NCI-H1436 treated with DMSO at 0.1 percent for 48 hours (cell line): Measurements from ENCODE around the gene ARRDC1.
"Not testable (repeated sequence)": the region's sequence is repeated elsewhere in the genome, so short reads cannot be mapped to it uniquely, and the experiment has no call there.

Experiments
- DNase-seq: peaks from one replicate; lab custom pipeline; 2025; lab: John Stamatoyannopoulos, UW

Gene ARRDC1

DNA sequence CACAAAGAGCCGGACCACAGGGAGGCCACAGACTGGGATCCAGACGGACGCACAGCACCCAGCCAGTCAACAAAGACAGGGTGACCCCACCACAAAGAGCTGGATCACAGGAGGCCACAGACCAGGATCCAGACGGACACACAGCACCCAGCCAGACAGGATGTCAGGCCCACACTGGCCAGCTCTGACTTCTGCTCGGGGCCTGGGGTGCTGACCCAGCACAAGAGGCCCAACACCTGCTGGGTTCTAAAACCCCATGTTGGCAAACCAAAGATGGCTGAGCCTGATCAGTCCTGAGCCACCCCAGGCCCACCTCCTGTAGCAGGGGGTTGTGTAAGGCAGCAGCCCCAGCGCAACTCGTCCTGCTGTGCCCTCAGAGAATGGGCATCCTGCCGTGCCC, 21.5 kb upstream of the ARRDC1 start:
- DNase-seq = no peak

DNA sequence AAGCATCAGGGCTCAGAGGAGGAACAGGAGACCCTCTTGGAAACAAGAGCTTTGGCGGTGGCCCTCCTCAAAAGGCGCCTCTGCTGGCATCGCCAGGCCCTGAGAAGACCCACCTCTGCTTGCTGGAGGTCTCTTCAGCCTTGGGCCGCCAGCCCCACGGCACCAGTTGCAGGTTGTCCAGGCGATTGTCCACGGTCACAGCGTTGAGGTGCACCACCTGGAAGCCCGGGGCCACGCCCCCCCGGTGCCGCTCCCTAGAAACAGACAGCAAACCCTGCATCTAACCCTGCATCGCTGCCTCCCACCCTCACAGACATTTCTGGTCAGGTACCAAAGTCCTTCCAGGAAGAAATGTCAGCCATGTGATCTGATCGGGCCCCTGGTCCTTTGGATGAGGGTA, 18.6 kb upstream of the ARRDC1 start:
- no peak for DNase-seq

DNA sequence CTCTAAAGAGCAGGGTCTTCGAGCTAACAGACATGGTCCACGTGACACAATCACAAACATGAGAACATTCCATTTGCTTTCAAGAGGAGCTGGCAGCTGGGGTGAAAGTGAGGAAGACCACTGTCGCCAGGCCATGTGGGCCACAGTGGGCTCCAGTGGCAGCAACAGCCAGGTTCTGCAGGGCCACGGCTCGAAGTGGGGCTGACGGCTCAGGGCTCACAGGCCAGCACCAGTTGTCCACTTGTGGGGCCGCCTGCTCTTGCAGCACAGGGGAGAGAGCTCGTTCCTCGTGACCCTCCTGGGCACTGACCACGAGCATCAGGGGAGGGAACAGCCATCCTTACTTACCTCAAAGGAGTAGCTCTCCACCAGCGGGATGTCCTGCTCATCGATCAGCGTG, 17.2 kb upstream of the ARRDC1 start:
- no peak for DNase-seq

DNA sequence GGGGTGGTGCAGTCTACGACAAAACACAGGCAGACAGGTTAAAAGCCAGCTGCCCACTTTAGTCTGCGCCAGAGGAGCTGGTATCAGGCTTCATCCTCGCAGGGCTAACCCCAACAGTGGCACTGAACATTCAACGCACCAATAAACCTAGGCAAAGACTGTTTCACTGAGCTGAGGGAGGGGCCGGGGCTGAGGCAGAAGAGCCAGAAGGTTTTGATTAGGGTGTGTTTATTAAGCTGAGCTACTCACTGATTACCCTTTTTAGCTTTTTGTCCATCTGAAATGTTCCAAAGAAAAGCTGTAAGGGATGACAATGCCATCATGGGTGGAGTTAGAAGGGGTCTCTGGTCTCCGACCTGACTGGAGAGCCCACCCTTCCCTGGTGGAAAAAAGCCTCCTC, 16.6 kb upstream of the ARRDC1 start:
- no peak for DNase-seq

DNA sequence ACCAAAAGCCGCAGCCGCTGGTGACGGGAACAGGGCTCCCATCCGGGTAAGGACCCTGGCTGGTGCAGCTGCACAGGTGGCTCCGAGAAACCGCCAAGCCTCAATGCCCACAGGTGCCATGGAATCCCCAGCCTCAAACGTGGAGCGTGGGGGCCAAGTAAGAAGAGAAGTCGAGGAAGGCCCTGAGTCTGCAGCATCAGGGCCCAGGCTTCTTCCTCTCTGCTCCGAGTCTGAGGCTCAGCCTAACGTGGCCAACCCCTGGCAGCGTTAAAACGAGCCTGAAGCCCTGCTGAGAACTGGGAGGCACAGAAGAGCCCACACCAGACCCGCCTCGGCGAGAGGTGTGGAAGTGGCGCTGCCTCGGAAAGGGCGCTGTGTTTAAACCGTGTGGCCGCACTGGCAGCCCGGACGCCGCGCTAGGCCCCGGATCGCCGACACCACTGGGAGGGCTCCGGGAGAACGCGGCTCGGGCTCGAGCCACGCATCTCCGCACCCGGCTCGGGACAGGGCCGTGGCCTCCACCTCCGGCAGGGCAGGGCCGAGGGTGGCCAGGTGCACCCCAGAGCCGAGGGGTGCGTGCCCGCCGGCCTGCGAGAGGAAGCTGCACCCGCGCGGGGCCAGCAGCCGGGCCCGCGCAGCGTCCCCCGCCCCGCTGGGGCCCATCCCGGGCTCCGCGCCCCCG, 15.9 kb upstream of the ARRDC1 start:
- DNase-seq = no peak

DNA sequence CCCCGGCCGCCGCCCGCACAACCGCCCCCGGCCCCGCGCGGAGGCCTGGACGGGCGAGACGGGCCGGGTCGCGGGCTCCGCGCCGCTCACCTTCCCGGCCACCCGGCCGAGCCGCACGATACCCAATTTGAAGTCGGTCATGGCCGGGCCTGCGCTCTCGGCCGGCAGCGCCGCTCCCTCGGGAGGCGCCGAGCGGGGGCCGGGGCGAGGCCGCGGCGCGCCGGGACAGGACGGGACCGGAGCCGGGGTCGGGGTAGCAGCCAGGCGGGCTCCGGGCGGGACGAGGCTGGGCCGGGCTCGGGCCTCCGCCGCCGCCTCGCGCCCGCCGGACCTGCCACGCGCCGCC, 15.4 kb upstream of the ARRDC1 start:
- DNase-seq = no peak

DNA sequence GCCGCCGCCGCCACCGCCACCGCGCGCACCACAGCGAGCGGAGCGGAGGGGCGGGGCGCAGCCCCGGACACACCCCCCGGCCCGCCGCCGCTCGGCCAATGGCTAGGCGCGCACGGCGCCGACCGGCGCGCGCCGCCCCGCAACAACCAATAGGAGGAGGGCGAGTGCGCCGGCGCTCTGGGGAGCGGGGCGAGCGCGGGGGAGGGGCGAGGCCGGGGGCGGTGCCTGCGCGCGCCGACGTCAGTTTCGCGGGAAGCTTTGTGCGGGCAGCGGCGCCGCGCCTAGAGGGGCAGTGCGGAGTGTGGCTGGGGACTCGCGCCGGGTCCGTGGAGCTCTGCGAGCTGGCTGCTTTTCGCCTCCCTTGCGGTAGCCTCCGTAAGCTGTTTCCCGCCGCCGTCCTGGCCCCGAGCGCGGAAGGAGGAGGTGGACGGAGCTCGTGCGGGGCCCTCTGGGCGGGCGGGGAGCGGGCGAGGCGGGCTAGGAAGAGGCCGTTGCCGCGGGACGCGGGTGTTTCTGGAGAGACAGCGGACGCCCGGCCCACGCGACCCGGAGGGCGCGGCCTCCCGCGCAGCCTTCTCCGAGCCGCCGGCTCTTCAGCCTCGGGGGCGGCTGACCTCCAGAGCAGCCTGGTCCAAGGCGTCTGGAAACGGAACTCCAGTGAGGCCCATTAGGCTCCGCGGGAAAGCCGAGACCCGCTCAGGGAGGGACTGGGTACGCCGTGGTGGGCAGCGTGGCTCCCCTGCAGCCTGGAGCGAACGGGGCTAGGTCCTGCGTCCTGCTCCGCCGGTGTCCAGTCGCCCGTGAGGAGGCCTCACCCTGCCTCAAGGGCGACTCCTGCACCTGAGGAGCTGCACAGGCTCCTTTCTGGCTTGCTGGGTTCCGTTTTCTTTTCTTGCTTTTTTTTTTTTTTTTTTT, 14.8 kb upstream of the ARRDC1 start, which contains the start of gene ZMYND19:
TSS of gene ZMYND19 (minus strand) at position 44 of the 915 bp plus-strand sequence. CDS start 249 bp downstream, outside the sequence.
- peak; percentile 39 for DNase-seq

DNA sequence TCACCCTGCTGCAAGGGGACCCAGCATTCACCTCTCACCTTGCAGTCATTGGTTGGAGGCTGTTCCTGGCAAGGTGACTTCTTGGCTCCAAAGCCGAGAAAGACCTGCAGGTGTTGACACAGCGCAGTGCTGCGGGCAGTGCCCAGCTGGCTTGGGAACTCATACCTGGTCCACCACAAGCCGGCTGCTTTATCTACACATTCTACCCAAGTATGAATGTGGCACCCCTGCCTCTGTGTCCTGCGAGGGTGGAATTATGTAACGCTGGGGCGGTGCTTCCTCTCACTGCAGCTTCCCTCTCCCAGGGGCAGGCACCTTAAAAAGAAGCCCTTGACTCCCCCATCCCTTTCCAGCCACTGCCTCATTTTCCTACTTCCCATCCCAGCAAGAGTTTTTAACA, 12.7 kb upstream of the ARRDC1 start:
- no peak for DNase-seq

DNA sequence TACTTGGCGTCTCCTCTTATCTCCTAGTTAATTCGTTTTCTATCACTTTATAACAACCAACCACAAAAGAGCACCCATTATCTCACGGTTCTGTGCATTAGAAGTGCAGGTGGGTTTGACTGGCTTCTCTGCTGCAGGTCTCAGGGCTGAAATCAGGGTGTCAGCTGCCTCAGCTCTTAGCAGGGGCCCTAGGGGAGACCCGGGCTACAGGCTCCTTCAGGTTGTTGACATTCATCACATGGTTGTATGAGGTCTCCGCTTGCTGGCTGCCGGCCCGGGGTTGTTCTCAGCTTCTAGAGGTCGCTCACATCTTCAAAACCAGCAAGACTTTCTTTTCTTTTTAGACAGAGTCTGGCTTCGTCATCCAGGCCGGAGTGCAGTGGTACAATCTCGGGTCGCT, 12.3 kb upstream of the ARRDC1 start:
- DNase-seq = no peak

DNA sequence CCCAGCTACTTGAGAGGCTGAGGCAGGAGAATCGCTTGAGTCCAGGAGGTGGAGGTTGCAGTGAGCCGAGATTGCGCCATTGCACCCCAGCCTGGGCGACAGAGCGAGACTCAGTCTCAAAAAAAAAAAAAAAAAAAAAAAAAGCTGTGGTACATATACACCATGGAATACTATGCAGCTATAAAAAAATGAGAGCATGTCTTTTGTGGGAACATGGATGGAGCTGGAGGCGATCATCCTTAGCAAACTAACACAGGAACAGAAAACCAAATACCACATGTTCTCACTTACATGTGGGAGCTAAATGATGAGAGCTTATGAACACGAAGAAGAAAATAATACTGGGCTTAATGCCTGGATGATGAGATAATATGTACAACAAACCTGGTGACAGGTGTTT, 8.9 kb upstream of the ARRDC1 start:
- DNase-seq = not testable (repeated sequence)

DNA sequence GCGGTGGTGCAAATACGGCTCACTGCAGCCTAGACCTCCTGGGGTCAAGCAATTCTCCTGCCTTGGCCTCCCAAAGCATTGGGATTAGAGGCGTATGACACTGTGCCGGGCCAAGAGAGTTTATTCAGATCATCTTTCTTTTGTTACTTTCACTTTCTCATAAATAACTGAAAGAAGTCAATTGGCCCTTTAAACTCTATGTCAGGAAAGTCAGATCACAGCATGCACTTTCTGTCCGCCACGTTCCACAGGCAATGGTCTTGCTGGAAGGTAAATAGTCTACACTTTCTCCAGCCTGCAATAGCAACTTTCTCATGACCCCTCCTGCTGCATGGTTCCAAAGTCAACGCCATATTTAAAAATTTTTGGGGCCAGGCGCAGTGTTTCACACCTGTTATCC, 6.5 kb upstream of the ARRDC1 start:
- DNase-seq = no peak

DNA sequence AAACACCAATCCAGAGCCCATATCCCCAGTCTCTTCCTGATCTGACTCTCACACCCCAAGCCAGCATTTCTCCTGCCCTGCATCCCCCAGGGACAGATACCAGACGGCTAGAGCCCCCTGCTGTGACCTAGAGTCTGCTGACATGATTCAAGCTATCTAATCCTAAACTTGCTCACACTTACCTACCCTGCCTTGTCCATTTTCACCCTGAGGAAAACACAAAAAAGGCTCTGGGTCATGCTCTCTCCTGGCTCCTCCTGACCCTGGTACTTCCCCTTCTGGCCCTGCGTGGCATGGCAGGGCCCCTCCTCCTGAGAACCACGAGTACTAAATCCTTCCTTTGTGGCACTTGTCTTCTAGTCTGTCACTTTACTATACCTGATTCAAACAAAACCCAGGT, 2.8 kb upstream of the ARRDC1 start:
- DNase-seq = no peak

DNA sequence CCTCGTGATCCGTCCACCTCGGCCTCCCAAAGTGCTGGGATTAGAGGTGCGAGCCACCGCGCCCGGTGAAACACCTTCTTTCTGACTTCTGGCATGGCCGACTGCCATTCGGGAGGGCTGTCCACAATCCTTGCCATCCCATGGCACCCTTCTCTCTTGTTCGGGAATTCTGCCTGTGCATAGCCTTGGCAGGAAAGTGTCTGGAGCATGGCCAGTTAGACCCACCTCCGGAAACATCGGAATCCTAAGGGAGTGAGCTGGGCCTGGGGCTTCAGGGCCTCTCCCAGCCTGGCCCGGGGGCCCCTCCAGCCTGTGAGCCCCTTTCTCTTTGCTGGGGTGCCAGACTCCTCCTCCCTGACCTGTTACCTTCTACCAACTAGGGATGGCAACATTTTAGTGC, 1.6 kb upstream of the ARRDC1 start:
- no peak for DNase-seq

DNA sequence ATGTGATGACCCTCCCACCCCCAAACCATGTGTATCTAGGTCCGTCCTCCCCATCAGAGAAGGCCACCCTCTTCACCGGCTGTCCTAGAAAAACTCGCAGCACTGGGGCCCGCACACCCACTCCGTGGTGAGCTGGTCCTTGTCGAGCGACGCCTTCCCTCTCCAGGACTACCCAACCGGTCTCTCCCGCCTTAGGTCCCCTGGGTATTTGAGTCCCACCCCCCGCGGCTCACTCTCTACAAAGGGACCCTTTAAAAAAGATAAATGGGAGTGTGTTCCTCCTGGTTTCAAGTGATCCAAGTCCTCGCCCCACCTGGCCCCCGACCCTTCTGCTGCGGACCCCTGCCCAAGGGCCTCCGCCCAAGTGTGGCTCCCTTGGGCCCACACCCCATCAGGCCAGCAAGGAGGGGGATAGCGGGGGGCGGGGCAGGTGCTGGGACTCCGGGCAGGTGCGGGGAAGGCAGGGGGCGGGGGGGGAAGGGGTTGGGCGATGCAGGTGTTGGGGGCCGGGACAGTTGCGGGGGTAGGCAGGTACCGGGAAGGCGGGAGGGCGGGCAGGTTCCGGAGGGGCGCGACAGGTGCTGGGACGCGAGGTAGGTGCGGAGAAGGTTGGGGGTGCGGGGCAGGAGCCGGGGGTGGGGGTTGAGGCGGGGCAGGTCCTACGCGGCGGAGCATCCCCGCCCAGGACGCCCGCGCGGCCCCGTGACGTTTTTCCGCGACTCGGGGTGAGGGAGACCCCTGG, 970 bp upstream of the ARRDC1 start:
- DNase-seq = peak; percentile 11

DNA sequence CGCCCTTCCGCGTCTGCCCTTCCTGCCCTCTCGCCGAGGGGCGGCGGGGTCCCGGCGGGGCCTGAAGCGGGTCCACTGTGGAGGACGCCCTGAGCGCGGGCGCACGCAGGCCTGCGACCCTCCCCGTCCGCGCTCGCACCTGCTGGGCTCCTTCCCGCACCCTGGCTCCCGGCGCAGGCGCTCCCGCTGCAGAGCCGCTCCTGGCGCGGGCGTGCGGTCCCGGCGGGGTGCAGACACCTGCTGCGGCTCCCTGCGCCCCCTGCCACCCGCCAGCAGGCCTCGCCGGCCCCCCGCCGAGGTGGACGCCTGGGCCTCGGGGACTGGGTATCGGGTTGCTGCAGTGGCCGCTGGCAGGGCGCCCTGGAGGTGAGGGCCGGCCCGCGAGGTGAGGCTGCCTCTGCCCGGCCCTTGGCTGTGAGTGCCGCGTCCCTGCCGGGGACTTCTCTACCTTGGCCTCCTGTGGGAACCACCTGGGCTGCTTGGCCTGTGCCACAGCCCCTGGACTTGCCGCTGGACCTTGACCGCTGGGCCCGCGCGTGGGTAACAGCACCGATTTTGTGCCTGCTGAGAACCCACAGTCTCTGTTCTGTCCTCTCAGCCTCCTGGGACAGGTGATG, 627 bp downstream of the ARRDC1 start:
- DNase-seq = no peak

DNA sequence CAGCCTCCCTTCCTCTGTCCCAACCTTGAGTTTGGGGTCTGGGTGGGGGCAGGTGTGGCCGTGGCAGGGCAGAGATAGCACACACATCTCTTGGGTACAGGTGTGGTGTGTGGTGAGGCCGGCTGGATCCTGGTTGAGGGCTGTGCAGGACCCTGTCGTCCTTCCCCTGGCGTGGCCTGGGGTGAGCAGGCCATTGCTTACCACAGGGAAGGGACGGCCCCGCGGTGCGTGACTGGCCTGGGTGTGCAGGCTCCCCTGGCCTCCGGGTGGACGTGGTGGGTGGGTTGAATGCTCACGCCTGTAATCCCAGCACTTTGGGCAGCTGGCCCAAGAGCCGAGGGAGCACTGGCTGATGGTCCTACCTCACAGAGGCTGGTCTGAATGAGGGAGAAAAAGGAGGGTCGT, 1.2 kb downstream of the ARRDC1 start:
- DNase-seq = no peak

DNA sequence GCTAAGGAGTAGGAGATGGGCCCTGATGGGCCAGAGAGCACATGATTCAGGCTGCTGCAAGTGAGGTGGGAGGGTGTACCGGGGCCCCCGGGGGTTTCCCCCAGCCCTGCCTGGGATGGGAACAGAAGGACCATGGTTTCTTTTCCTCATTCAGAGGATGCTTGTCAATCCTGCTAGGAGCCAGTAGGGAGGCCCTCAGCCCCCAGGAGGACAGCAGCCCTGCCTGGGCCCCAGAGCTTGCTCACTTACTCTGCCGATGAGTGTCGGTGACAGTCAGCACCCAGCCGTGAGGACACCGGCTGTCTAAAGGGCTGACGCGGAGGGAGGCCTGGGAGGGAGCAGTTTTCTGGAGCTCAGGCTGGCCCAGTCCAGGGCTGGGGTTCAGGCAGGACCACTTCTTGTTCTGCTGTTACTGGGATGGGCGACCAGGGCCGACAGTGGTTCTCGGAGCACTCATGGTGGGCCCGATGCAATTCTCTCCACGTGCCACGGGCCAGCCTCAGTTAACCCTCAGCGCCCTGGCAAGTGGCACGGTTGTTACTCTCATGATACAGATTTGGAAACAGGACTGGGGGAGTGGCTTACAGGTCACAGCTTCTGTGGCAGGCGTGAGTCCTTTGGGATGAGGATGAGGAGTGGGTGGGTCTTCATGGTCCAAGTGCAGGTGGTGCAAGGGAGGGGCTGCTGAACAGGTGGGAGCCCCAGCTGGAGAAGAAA, 1.8 kb downstream of the ARRDC1 start:
- DNase-seq = no peak

DNA sequence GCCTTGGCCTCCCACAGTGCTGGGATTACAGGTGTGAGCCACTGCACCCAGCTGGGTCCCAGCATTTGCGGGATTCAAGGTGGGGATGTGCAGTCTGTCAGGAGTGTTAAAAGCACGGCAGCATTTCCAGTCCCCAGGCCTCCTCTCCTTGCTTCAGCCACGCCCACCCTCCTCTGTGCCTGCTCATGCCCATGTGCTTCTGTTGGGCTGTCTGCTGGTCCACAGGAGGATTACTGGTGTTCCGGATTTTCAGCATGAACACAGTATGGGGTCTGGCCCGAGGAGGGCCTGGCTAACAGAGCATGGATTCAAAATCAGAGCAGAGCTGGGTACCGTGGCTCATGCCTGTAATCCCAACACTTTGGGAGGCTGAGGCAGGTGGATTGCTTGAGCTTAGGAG, 5.5 kb downstream of the ARRDC1 start:
- DNase-seq = no peak

DNA sequence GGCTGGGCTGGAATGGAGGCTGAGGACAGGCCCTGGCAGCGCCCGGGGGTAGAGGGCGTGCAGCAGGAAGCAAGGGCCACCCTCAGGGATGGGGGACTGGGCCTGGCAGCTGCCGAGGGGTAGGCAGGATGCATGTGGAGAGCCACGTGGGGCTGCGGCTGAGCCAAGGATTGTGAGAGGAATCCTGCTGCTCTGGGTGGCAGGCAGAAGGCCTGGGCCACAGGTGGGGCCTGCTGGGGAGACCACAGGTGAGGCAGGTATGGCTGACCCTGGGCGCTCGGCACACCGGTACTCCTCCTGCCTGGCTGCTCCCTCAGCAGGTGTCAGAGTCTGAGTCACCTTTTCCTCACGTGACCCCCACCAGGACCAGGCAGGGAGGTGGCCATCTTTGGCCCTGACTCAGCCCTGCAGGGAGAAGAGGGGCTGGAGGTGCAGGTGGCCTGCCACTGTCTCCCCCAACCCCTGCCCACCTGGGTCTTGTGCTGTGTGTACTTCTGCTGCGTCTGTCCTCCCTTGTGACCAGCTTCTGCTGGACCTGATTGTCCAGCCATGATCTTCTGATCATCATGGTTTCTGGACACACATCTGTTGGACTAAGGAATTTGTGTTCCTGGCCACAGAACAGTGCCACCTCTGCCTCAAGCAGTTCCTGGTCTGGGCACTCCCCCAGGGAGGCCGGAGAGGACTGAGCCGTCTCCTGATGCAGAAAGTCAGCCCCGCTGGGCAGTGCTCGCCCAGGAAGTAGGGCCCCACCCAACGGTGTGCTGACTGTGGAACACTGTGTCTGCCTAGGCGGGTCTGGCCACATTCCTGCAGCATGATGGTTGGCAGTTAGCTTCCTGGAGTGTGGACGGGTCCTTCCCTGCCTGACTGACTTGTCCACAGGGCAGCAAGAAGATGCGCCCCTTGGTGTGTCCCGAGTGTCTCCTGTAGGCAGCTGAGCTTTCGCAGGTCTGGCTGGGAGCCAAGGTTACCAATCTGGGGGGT, 6.4 kb downstream of the ARRDC1 start:
- DNase-seq = no peak

DNA sequence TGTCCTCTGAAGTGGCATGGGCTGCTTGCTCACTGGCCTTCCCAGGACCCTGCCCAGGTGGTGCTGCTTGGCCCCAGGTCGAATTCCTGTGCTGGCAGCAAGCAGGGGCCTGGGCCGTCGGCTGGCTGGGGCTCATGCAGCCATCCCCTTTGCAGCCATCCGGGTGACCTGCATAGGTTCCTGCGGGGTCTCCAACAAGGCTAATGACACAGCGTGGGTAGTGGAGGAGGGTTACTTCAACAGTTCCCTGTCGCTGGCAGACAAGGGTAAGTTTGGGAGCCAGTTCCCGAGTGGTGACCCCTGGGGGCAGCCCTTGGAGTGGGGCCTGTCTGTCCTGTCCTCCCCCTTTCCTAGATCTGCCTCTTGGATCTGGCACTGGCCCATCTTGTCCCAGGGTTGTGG, 7.3 kb downstream of the ARRDC1 start:
- no peak for DNase-seq
